Activated naive CD8-positive, alpha-beta T cell treated with anti-CD3 and anti-CD28 coated beads, Interleukin-2, amount 10 ng/mL, durations not matched to agents 7 days and 5 days (primary cell): ENCODE results near the gene CAMSAP2. TPM values are rescaled to one million over a fixed set of nuclear protein-coding genes. Genes with fewer than 3 reads are reported as not detected.

Source experiments
- ATAC-seq: fragments of 150-1000 bp; cut with Tn5 transposase; one replicate; pipeline ENCODE4 v1.10.0; 2021; ENCODE audit warnings: low read depth, moderate library complexity
- POLR2A ChIA-PET: fragments of 350-600 bp; sonication (Branson Sonifier 250); formaldehyde crosslinking; loops from one replicate; lab custom pipeline; 2021; ENCODE audit warnings: antibody characterized with exemption; lab: Charles Lee
- DNase-seq: peaks from one replicate; pipeline ENCODE4 v3.0.0; 2021
- H3K27ac Mint-ChIP-seq: one replicate; pipeline ENCODE4 v1.8.0; 2022; ENCODE audit warnings: mild to moderate bottlenecking, mixed read lengths
- H3K27me3 Mint-ChIP-seq: one replicate; pipeline ENCODE4 v1.8.0; 2022; ENCODE audit warnings: mild to moderate bottlenecking, moderate library complexity, mixed read lengths
- H3K36me3 Mint-ChIP-seq: one replicate; pipeline ENCODE4 v1.8.0; 2021; ENCODE audit warnings: mild to moderate bottlenecking, mixed read lengths
- H3K4me1 Mint-ChIP-seq: one replicate; pipeline ENCODE4 v1.8.0; 2021; ENCODE audit warnings: mixed read lengths
- H3K4me3 Mint-ChIP-seq: one replicate; pipeline ENCODE4 v1.8.0; 2022; ENCODE audit warnings: mild to moderate bottlenecking, moderate library complexity, mixed read lengths
- H3K9me3 Mint-ChIP-seq: one replicate; pipeline ENCODE4 v1.8.0; 2021; ENCODE audit warnings: mixed read lengths
- total RNA-seq, 2 experiments: library from RNA; stranded (reverse); gene quantifications; one replicate each; pipeline ENCODE4 v1.2.3, GENCODE V29; 2021

The CAMSAP2 gene
- total RNA-seq, 2 experiments from 2014 or later: 0.83 to 1.2 TPM

DNA sequence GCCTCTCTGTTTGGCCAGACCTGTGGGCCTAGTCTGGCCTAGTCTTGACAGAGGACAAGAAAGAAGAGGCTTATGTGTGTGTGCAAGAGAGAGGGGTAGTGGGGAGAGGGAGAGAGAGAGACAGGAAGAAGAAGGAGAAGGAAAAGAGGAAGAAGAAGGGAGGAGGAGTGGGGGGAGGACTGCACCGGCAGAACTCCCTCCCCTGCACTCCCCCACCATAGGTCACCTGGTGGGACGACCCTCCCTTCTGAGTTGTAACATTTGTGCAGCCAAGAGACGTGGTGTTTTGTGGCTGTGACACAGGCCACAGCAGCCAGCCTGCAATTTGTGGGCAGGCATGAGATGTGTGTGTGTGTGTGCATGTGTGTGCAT lies 160.3 kb downstream of the CAMSAP2 start:
- H3K4me3 Mint-ChIP-seq: no peak overlapping the region
- H3K36me3 Mint-ChIP-seq: no peaks in the 10 kb centered on the region
- ATAC-seq: no peak
- peaks cover 44% of the 10 kb centered on the region for H3K27me3 Mint-ChIP-seq
- no peak overlapping the region for H3K27ac Mint-ChIP-seq
- POLR2A ChIA-PET: interaction anchor here (0.8 kb wide), 1 partner anchor 37 kb away, joined by 3 read pairs; no protein-coding TSS in a partner anchor
- H3K4me1 Mint-ChIP-seq: peaks cover 2% of the 10 kb centered on the region
- no peak for DNase-seq
- H3K9me3 Mint-ChIP-seq: no peaks in the 10 kb centered on the region

DNA sequence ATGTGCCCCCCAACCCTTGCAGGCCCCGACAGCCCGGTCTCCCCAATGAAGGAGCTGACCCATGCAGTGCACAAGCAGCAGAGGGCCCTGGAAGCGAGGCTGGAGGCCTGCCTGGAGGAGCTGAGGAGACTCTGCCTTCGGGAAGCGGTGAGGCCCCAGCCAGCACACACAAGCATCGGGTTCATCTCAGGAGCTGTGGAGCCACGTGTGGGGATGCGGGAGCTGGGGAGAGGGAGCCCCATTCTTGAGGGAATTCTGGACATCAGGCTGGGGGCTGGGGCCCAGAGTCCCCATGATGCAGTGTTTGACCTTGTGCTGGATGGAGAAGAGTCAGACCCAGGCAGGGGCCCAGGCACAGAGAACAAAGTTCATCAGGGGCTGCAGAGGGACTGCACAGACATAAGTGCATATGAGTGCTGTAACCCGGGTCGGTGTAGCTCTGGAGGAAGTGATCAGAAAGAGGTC lies 160.8 kb downstream of the CAMSAP2 start:
- Mint-ChIP-seq H3K4me3 (no peak overlapping the region), H3K4me1 (peaks cover 2% of the 10 kb centered on the region), H3K27me3 (peaks cover 47% of the 10 kb centered on the region), H3K27ac (no peak overlapping the region), H3K36me3 (no peaks in the 10 kb centered on the region), H3K9me3 (no peaks in the 10 kb centered on the region)
- POLR2A ChIA-PET: interaction anchor here (0.8 to 1.5 kb wide), 2 partner anchors 11 to 37 kb away, joined by 3 to 5 read pairs; no protein-coding TSS in a partner anchor
- ATAC-seq: peak; percentile 36
- no peak for DNase-seq

DNA sequence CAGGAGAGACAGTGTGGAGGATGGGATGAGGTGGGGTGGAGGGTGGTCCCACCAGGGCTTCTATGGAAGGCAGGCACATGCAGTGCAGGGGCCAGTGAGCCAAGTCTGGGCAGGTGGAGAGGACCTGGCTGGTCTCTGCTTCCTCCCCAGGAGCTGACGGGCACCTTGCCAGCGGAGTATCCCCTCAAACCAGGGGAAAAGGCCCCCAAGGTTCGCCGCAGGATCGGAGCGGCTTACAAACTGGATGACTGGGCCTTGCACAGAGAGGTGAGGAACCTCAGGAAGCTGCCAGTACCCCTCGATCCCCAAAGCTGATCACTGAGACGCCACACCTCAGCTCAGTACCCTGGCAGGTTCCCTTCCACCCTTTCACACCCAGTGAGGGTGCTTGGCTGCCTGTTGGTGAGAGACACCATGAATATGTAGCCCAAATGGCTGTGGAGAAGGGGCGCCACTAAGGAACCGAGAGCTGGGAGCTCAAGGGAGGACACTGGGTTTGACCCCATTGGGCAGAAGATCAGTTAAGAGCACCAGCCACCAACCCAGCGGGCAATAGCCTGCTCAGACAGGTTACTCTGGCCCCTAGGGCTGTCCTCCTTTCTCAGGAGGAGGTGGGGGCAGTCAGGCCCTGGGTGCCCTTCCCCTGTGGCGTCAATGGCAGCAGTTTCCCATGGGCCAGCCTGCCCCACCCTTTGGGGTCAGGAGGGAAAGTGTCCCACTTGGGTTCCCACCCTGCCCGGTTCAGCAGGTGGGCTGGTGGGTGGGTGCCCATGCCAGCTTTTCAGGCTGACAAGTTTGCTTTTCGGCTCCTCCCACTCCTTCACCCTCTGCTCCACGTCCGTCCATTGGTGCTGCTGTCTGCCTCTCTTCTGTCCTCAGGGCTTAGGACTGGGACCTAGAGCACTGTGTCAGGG lies 161.5 kb downstream of the CAMSAP2 start:
- ATAC-seq (no peak), DNase-seq (no peak)
- Mint-ChIP-seq H3K27me3 (peaks cover 49% of the 10 kb centered on the region), H3K36me3 (no peaks in the 10 kb centered on the region), H3K9me3 (no peaks in the 10 kb centered on the region), H3K27ac (no peak overlapping the region), H3K4me3 (no peak overlapping the region), H3K4me1 (peaks cover 3% of the 10 kb centered on the region)
- POLR2A ChIA-PET: interaction anchor here (0.8 to 1.5 kb wide), 3 partner anchors 9 to 36 kb away, joined by 3 to 5 read pairs (median 3); no protein-coding TSS in a partner anchor

DNA sequence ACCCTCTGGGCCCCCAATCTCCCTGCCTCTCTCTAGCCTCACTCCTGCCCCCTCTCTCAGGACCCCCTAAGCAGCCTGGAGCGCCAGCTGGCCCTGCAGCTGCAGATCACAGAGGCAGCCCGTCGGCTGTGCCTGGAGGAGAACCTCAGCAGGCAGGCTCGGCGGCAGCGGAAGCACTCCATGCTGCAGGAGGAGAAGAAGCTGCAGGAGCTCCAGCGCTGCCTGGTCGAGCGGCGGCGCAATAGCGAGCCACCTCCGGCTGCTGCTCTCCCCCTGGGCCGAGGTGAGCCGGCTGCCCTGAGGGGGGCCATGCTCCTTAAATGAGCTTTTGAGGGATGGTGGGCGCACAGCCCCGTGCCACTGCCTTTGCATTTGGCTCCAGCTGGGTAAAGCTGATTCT lies 162.2 kb downstream of the CAMSAP2 start:
- H3K36me3 Mint-ChIP-seq: no peaks in the 10 kb centered on the region
- ATAC-seq (no peak), DNase-seq (no peak)
- H3K27ac Mint-ChIP-seq: no peak overlapping the region
- H3K9me3 Mint-ChIP-seq: no peaks in the 10 kb centered on the region
- POLR2A ChIA-PET: interaction anchor here (1.4 to 1.5 kb wide), 2 partner anchors 9 to 13 kb away, joined by 3 to 5 read pairs; no protein-coding TSS in a partner anchor
- H3K4me3 Mint-ChIP-seq: no peak overlapping the region
- peaks cover 8% of the 10 kb centered on the region for H3K4me1 Mint-ChIP-seq
- H3K27me3 Mint-ChIP-seq: peaks cover 44% of the 10 kb centered on the region

DNA sequence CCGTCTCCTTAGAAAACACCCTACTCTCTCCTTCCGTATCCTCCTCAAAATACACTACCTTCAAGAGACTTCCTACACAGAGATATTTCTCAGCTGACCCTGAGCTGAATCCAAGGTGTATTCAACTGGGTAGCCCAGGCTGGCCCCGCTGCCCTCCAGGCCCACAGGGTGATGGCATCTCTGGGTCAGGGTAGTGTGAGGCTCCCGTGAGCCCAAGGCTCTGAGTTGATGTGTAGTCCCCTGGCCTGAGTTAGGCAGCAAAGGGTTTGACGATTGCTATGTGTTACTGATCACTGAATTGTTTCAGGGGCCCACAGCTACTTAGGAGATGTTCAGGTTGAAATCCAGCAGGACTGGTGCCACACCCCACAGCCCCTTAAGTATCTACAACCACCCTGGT lies 162.7 kb downstream of the CAMSAP2 start:
- Mint-ChIP-seq H3K27ac (peak overlapping the region; percentile 8), H3K36me3 (no peaks in the 10 kb centered on the region), H3K27me3 (peaks cover 43% of the 10 kb centered on the region), H3K4me3 (no peak overlapping the region), H3K9me3 (no peaks in the 10 kb centered on the region), H3K4me1 (peaks cover 8% of the 10 kb centered on the region)
- POLR2A ChIA-PET: interaction anchor here (1.4 kb wide), 1 partner anchor 10 kb away, joined by 3 read pairs; no protein-coding TSS in a partner anchor
- DNase-seq (no peak), ATAC-seq (no peak)

DNA sequence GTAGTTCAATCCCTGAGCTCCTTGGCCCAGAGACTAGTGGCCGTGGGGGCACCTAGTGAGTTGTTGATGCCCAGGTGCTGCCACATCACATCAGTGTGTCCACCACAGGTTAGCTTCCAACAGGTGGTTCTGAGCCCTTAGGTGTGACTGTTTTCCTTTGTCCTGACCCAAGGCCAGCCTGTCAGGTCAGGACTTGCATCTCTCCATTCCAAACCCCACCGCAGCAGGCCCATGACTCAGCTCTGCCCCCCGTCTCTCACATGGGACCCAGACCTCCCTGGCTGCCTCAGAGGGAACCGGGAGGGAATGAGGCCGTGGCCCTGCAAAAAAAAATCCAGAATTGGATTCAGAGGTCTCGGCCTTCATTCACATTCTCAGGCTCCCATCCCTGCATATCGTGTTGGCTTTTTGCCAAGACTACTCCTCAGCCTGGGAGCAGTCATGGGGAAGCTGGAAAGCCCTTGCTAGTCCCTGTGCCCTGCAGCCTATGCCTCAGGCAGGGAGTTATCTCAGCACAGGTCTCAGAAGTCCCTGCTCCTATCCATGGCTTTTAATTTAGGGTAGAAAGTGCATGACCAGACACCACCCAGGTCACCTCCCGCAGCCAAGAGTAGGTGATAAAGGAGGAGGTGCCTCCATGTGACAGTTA lies 163.2 kb downstream of the CAMSAP2 start:
- H3K36me3 Mint-ChIP-seq: no peaks in the 10 kb centered on the region
- POLR2A ChIA-PET: no interaction called here
- DNase-seq (no peak), ATAC-seq (no peak)
- no peak overlapping the region for H3K27ac Mint-ChIP-seq
- H3K9me3 Mint-ChIP-seq: no peaks in the 10 kb centered on the region
- no peak overlapping the region for H3K4me3 Mint-ChIP-seq
- peaks cover 46% of the 10 kb centered on the region for H3K27me3 Mint-ChIP-seq
- peaks cover 10% of the 10 kb centered on the region for H3K4me1 Mint-ChIP-seq

DNA sequence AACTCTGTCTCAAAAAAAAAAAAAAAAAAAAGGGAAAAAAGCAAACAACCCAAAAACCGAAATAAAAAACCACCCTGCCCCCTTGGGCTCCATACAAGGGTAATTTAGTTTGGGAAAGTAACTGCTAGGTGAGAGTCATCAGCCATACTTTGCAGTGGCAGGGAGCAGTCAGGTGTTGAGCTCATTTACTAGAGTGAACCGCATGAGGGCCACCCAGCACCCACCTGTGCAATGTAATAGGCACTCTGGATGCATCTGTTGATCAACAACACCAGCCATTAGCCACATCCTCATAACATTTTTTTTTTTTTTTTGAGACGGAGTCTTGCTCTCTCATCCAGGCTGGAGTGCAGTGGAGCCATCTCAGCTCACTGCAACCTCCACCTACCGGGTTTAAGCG lies 165.1 kb downstream of the CAMSAP2 start:
- Mint-ChIP-seq H3K27me3 (peaks cover 47% of the 10 kb centered on the region), H3K27ac (no peak overlapping the region), H3K4me1 (peaks cover 14% of the 10 kb centered on the region), H3K4me3 (no peak overlapping the region), H3K9me3 (no peaks in the 10 kb centered on the region), H3K36me3 (no peaks in the 10 kb centered on the region)
- ATAC-seq (no peak), DNase-seq (no peak)
- POLR2A ChIA-PET: no interaction called here

DNA sequence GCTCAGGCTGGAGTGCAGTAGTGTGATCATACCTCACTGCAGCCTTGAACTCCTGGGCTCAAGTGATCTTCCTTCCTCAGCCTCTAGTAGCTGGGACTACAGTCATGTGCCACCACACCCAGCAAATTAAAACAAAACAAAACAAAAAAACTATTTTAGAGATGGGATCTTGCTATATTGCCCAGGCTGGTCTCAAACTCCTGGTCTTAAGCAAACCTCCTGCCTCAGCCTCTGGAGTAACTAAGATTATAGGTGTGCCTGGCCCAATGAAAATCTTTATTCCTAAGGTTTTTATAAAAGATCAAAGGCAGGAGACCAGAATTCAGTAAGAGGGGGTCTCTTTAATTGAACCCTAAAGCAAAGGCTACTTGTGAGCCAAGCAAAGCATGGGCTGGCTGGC lies 166.1 kb downstream of the CAMSAP2 start:
- DNase-seq (no peak), ATAC-seq (no peak)
- Mint-ChIP-seq H3K4me1 (peaks cover 11% of the 10 kb centered on the region), H3K4me3 (no peak overlapping the region), H3K27ac (no peak overlapping the region), H3K36me3 (no peaks in the 10 kb centered on the region), H3K27me3 (peaks cover 45% of the 10 kb centered on the region), H3K9me3 (no peaks in the 10 kb centered on the region)
- POLR2A ChIA-PET: interaction anchor here (2.1 kb wide), 1 partner anchor 16 kb away, joined by 9 read pairs; no protein-coding TSS in a partner anchor

DNA sequence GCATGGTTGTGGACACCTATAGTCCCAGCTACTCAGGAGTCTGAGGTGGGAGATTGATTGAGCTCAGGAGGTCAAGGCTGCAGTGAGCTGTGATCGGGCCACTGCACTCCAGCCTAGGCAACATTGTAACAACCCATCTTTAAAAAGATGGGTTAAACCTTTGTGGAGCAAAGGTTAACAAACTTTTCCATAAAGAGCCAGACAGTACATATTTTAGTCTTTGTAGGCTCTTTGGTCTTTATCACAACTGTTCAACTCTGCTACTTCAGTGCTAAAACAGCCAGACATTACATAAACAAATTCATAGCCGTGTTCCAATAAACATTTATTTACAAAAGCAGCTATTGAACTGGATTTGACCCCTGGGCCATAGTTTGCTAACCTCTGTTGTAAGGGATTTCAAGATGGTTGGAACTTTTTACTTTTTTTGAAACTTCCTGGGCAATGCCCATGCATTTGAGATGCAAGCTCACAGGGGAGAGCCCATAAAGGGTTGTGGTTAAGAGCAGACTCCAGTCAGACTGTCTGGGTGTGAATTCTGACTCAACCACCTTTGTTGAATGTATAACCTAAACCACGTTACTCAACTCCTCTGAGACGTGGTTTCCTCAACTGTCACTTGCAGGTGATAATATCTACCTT lies 166.8 kb downstream of the CAMSAP2 start:
- Mint-ChIP-seq H3K27me3 (peaks cover 50% of the 10 kb centered on the region), H3K9me3 (no peaks in the 10 kb centered on the region), H3K27ac (no peak overlapping the region), H3K36me3 (no peaks in the 10 kb centered on the region), H3K4me1 (peaks cover 11% of the 10 kb centered on the region), H3K4me3 (no peak overlapping the region)
- DNase-seq (no peak), ATAC-seq (peak; percentile 97)
- POLR2A ChIA-PET: interaction anchor here (0.6 to 2.1 kb wide), 2 partner anchors 15 to 17 kb away, joined by 3 to 9 read pairs; no protein-coding TSS in a partner anchor

DNA sequence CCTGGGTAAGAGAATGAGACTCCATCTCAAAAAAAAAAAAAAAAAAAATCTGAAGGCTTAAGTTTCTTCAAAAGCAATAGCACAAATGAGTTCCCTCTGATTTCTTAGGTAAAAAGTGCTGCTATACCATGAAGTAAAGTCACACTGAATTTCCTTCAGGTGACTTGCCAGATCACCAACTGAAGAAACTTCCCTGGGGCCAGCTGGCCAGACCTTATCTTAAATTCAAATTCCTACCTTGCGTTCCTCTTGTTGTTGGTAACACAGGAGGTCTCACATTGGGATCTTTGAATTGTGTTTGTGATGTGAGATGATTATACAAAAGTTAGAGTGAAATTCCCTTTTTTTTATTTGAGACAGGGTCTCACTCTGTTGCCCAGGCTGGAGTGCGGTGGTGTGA lies 167.8 kb downstream of the CAMSAP2 start:
- H3K36me3 Mint-ChIP-seq: no peaks in the 10 kb centered on the region
- POLR2A ChIA-PET: interaction anchor here (2.1 kb wide), 1 partner anchor 18 kb away, joined by 9 read pairs; no protein-coding TSS in a partner anchor
- no peak for ATAC-seq
- H3K4me3 Mint-ChIP-seq: no peak overlapping the region
- no peak overlapping the region for H3K27ac Mint-ChIP-seq
- H3K9me3 Mint-ChIP-seq: no peaks in the 10 kb centered on the region
- DNase-seq: no peak
- H3K27me3 Mint-ChIP-seq: peaks cover 49% of the 10 kb centered on the region
- peaks cover 11% of the 10 kb centered on the region for H3K4me1 Mint-ChIP-seq

DNA sequence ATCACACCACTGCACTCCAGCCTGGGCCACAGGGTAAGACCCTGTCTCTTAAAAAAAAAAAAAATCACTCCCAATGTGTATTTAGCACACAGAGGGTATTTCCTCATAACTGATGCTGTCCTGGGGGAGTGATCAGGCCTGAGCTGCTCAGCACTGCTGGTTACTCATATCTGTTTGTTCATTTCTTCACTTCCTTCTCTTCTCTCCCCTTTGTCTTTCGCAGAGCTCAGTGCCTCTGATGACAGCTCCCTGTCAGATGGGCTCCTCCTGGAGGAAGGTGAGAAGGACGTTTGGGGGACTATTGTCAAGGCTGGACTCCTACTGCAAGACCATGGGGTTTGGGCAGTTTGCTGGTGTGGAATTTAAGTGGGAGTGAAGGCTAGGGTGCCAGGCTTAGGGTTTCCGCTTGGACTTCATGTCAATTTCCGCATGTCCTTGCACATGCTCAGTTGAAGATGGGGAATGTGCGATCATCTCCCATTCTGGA lies 169.0 kb downstream of the CAMSAP2 start:
- Mint-ChIP-seq H3K27me3 (peaks cover 40% of the 10 kb centered on the region), H3K4me3 (no peak overlapping the region), H3K36me3 (no peaks in the 10 kb centered on the region), H3K9me3 (no peaks in the 10 kb centered on the region), H3K4me1 (peaks cover 11% of the 10 kb centered on the region), H3K27ac (no peak overlapping the region)
- DNase-seq: no peak
- POLR2A ChIA-PET: no interaction called here
- ATAC-seq: no peak

DNA sequence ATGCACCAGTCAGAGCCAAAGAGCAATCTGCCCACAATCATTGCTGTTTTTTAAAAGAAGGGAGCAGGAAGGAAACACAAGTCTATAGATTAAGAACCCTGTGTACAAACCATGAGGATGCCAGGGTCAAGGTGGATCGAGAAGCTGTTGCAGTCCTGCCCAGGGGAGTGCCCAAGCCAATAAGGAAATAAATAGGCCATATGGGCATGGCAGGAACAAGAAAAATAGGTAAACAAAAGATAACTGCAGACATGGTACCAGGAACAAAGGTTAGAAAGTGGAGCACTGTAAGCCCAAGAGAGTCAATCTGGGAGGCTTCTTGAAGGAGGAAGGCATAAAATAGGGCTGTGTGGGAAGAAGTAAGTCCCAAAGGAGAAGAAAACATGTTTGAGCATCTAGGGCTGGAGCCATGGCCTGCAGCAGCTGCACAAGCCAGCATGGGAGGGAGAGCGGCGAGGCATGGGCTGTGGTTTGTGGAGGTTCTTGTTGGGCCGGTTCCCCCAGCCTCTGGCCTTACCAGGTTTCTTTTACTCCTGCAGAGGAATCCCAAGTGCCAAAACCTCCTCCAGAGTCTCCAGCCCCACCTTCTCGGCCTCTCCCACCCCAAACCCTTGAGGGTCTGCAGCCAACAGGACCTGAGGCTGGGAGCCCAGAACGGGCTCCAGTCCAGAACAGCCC lies 169.6 kb downstream of the CAMSAP2 start:
- H3K27me3 Mint-ChIP-seq: peaks cover 35% of the 10 kb centered on the region
- POLR2A ChIA-PET: no interaction called here
- no peaks in the 10 kb centered on the region for H3K36me3 Mint-ChIP-seq
- H3K4me1 Mint-ChIP-seq: peaks cover 11% of the 10 kb centered on the region
- no peak overlapping the region for H3K27ac Mint-ChIP-seq
- no peaks in the 10 kb centered on the region for H3K9me3 Mint-ChIP-seq
- DNase-seq (no peak), ATAC-seq (no peak)
- H3K4me3 Mint-ChIP-seq: no peak overlapping the region
